HG02798 (cell line): ENCODE data around the gene EPHA1.
A peak's percentile ranks its signal among the peaks of the same experiment; 100 is the strongest.

Source experiments
- ATAC-seq: cut with Tn5 transposase; IDR thresholded peaks from one replicate; pipeline ENCODE4 v1.9.1; 2021; ENCODE audit warnings: mild to moderate bottlenecking; ENCODE audit not compliant: unreplicated experiment, poor library complexity

The EPHA1 gene

GRCh38 chr7:143355450-143356385, 52.9 kb downstream of the EPHA1 start:
- ATAC-seq: no peak

- ATAC-seq: no peak
Observed at GRCh38 chr7:143354965-143355364, 53.7 kb downstream of the EPHA1 start.

- ATAC-seq: no peak
Observed at GRCh38 chr7:143354376-143354775, 54.3 kb downstream of the EPHA1 start.

GRCh38 chr7:143352531-143353002, 56.1 kb downstream of the EPHA1 start:
- ATAC-seq: no peak

- ATAC-seq: no peak
Observed at GRCh38 chr7:143351574-143351973, 57.1 kb downstream of the EPHA1 start.

- ATAC-seq: no peak
Observed at GRCh38 chr7:143351060-143351459, 57.6 kb downstream of the EPHA1 start.

- no peak for ATAC-seq
Observed at GRCh38 chr7:143347950-143348349, 60.7 kb downstream of the EPHA1 start.

GRCh38 chr7:143346018-143346417, 62.6 kb downstream of the EPHA1 start:
- no peak for ATAC-seq

GRCh38 chr7:143345428-143345900, 63.2 kb downstream of the EPHA1 start:
- peak; percentile 82 for ATAC-seq

GRCh38 chr7:143343596-143343995, 65.1 kb downstream of the EPHA1 start:
- ATAC-seq: no peak

- no peak for ATAC-seq
Observed at GRCh38 chr7:143341842-143342241, 66.8 kb downstream of the EPHA1 start.
